K562 (cell line): Measurements from ENCODE around the gene TUBB2A. TPM values are rescaled to one million over a fixed set of nuclear protein-coding genes. Genes with fewer than 3 reads are reported as not detected.

Experiments used
- polyA plus RNA-seq, 8 experiments: library from polyadenylated mRNA; depleted of rRNA in 4 of 8; stranded (reverse) in 5 of 8; unstranded in 3 of 8; fragments of >200 nt; fragmentation: Nextera tagmentation in 2 of 8; fragmentation: Illumina TruSeq in 1 of 8; extraction: Ambion mirVana in 2 of 8; extraction: Trizol in 1 of 8; gene quantifications; 2 replicates each; pipeline versions ENCODE4 v1.2.1 to v1.2.3, GENCODE V29; 2011 to 2014; ENCODE audit warnings: inconsistent platforms in 1 of 8, missing spikeins in 1 of 8
- total RNA-seq, 7 experiments: library from RNA; depleted of rRNA in 6 of 7; stranded (reverse); fragments of >200 nt in 6 of 7; fragmentation: Illumina TruSeq in 2 of 7; extraction: Trizol in 2 of 7; gene quantifications; 2 replicates each; pipeline versions ENCODE4 v1.2.1 to v1.2.3, GENCODE V29; 2011 to 2021; ENCODE audit warnings: low replicate concordance in 1 of 7

TUBB2A gene
- total and polyA plus RNA-seq, 9 of the 15 experiments (the other 6 are each of a cell fraction or from before 2014, with no cell fraction given): 3.6 to 92.1 (median 45.6) TPM

Other genes with a start within 250 kb of the TUBB2A start
- 86.6 and 92.4 TPM in 2 replicates for gene SERPINB6, start 186.0 kb downstream of the TUBB2A start, total RNA-seq (2014; rRNA removed)
- 111 and 114 TPM in 2 replicates for gene SERPINB6, start 186.0 kb downstream of the TUBB2A start, total RNA-seq (2014; rRNA removed; fragmentation: Illumina TruSeq; extraction: Trizol)
- 100 and 113 TPM in 2 replicates for gene SERPINB6, start 186.0 kb downstream of the TUBB2A start, total RNA-seq (2015; rRNA removed; fragmentation: Illumina TruSeq; extraction: Trizol)
- 124 and 126 TPM in 2 replicates for gene SERPINB6, start 186.0 kb downstream of the TUBB2A start, total RNA-seq (2021)
- gene SERPINB6, start 186.0 kb downstream of the TUBB2A start, polyA plus RNA-seq (2011; rRNA removed): 151 and 210 TPM in 2 replicates
- 162 and 176 TPM in 2 replicates for gene SERPINB6, start 186.0 kb downstream of the TUBB2A start, polyA plus RNA-seq (2014; fragmentation: Illumina TruSeq; extraction: Trizol)
- 100 to 1,000 TPM; 143 to 211 TPM for gene SERPINB6, start 186.0 kb downstream of the TUBB2A start, polyA plus RNA-seq (2014; fragmentation: Nextera tagmentation; extraction: Ambion mirVana)
- 145 and 159 TPM in 2 replicates for gene SERPINB6, start 186.0 kb downstream of the TUBB2A start, polyA plus RNA-seq (2014; rRNA removed)
- gene NQO2, start 157.7 kb downstream of the TUBB2A start, total RNA-seq (2014; rRNA removed): 101 and 110 TPM in 2 replicates
- gene NQO2, start 157.7 kb downstream of the TUBB2A start, total RNA-seq (2014; rRNA removed; fragmentation: Illumina TruSeq; extraction: Trizol): 106 and 108 TPM in 2 replicates
- gene NQO2, start 157.7 kb downstream of the TUBB2A start, total RNA-seq (2015; rRNA removed; fragmentation: Illumina TruSeq; extraction: Trizol): 116 TPM in 2 replicates
- 136 and 139 TPM in 2 replicates for gene NQO2, start 157.7 kb downstream of the TUBB2A start, total RNA-seq (2021)
- 187 and 214 TPM in 2 replicates for gene NQO2, start 157.7 kb downstream of the TUBB2A start, polyA plus RNA-seq (2011; rRNA removed)
- gene NQO2, start 157.7 kb downstream of the TUBB2A start, polyA plus RNA-seq (2014; fragmentation: Illumina TruSeq; extraction: Trizol): 113 and 118 TPM in 2 replicates
- 10 to 100 TPM; 54.6 to 70.1 TPM for gene NQO2, start 157.7 kb downstream of the TUBB2A start, polyA plus RNA-seq (2014; fragmentation: Nextera tagmentation; extraction: Ambion mirVana)
- 145 and 149 TPM in 2 replicates for gene NQO2, start 157.7 kb downstream of the TUBB2A start, polyA plus RNA-seq (2014; rRNA removed)
- gene RIPK1, start 89.0 kb downstream of the TUBB2A start, total RNA-seq (2014; rRNA removed): 14.4 and 15.8 TPM in 2 replicates
- gene RIPK1, start 89.0 kb downstream of the TUBB2A start, total RNA-seq (2014; rRNA removed; fragmentation: Illumina TruSeq; extraction: Trizol): 17.7 and 19.6 TPM in 2 replicates
- gene RIPK1, start 89.0 kb downstream of the TUBB2A start, total RNA-seq (2015; rRNA removed; fragmentation: Illumina TruSeq; extraction: Trizol): 20.9 and 23.2 TPM in 2 replicates
- gene RIPK1, start 89.0 kb downstream of the TUBB2A start, total RNA-seq (2021): 17.2 and 19.4 TPM in 2 replicates
- 15.9 and 23.2 TPM in 2 replicates for gene RIPK1, start 89.0 kb downstream of the TUBB2A start, polyA plus RNA-seq (2011; rRNA removed)
- 21.7 and 24.9 TPM in 2 replicates for gene RIPK1, start 89.0 kb downstream of the TUBB2A start, polyA plus RNA-seq (2014; fragmentation: Illumina TruSeq; extraction: Trizol)
- gene RIPK1, start 89.0 kb downstream of the TUBB2A start, polyA plus RNA-seq (2014; fragmentation: Nextera tagmentation; extraction: Ambion mirVana): 1 to 10 TPM; 3.8 to 4.5 TPM
- 14.5 and 16.9 TPM in 2 replicates for gene RIPK1, start 89.0 kb downstream of the TUBB2A start, polyA plus RNA-seq (2014; rRNA removed)
- 4.1 and 6.3 TPM in 2 replicates for gene BPHL, start 38.8 kb downstream of the TUBB2A start, total RNA-seq (2014; rRNA removed)
- 8.5 and 9.8 TPM in 2 replicates for gene BPHL, start 38.8 kb downstream of the TUBB2A start, total RNA-seq (2014; rRNA removed; fragmentation: Illumina TruSeq; extraction: Trizol)
- gene BPHL, start 38.8 kb downstream of the TUBB2A start, total RNA-seq (2015; rRNA removed; fragmentation: Illumina TruSeq; extraction: Trizol): 7.1 and 8.2 TPM in 2 replicates
- gene BPHL, start 38.8 kb downstream of the TUBB2A start, total RNA-seq (2021): 10.3 and 10.4 TPM in 2 replicates
- gene BPHL, start 38.8 kb downstream of the TUBB2A start, polyA plus RNA-seq (2011; rRNA removed): 14.0 and 17.4 TPM in 2 replicates
- gene BPHL, start 38.8 kb downstream of the TUBB2A start, polyA plus RNA-seq (2014; fragmentation: Illumina TruSeq; extraction: Trizol): 6.6 and 8.2 TPM in 2 replicates
- gene BPHL, start 38.8 kb downstream of the TUBB2A start, polyA plus RNA-seq (2014; fragmentation: Nextera tagmentation; extraction: Ambion mirVana): 1 to 10 TPM; 3.5 to 9.3 TPM
- 6.3 and 8.1 TPM in 2 replicates for gene BPHL, start 38.8 kb downstream of the TUBB2A start, polyA plus RNA-seq (2014; rRNA removed)
- 6.4 and 7.3 TPM in 2 replicates for gene TUBB2B, start 70.1 kb upstream of the TUBB2A start, total RNA-seq (2014; rRNA removed)
- 1.6 and 2.3 TPM in 2 replicates for gene TUBB2B, start 70.1 kb upstream of the TUBB2A start, total RNA-seq (2014; rRNA removed; fragmentation: Illumina TruSeq; extraction: Trizol)
- 3.3 and 3.8 TPM in 2 replicates for gene TUBB2B, start 70.1 kb upstream of the TUBB2A start, total RNA-seq (2015; rRNA removed; fragmentation: Illumina TruSeq; extraction: Trizol)
- 5.1 and 5.8 TPM in 2 replicates for gene TUBB2B, start 70.1 kb upstream of the TUBB2A start, total RNA-seq (2021)
- gene TUBB2B, start 70.1 kb upstream of the TUBB2A start, polyA plus RNA-seq (2011; rRNA removed): 9.7 and 14.5 TPM in 2 replicates
- gene TUBB2B, start 70.1 kb upstream of the TUBB2A start, polyA plus RNA-seq (2014; fragmentation: Illumina TruSeq; extraction: Trizol): 4.6 and 9.1 TPM in 2 replicates
- gene TUBB2B, start 70.1 kb upstream of the TUBB2A start, polyA plus RNA-seq (2014; fragmentation: Nextera tagmentation; extraction: Ambion mirVana): under 1 TPM; 0.11 to 0.18 TPM
- gene TUBB2B, start 70.1 kb upstream of the TUBB2A start, polyA plus RNA-seq (2014; rRNA removed): 6.1 and 7.0 TPM in 2 replicates
- 123 and 126 TPM in 2 replicates for gene PSMG4, start 101.4 kb upstream of the TUBB2A start, total RNA-seq (2014; rRNA removed)
- 41.4 and 42.7 TPM in 2 replicates for gene PSMG4, start 101.4 kb upstream of the TUBB2A start, total RNA-seq (2014; rRNA removed; fragmentation: Illumina TruSeq; extraction: Trizol)
- 52.0 and 56.4 TPM in 2 replicates for gene PSMG4, start 101.4 kb upstream of the TUBB2A start, total RNA-seq (2015; rRNA removed; fragmentation: Illumina TruSeq; extraction: Trizol)
- gene PSMG4, start 101.4 kb upstream of the TUBB2A start, total RNA-seq (2021): 74.4 and 81.6 TPM in 2 replicates
- gene PSMG4, start 101.4 kb upstream of the TUBB2A start, polyA plus RNA-seq (2011; rRNA removed): 62.2 and 64.5 TPM in 2 replicates
- 29.0 and 49.1 TPM in 2 replicates for gene PSMG4, start 101.4 kb upstream of the TUBB2A start, polyA plus RNA-seq (2014; fragmentation: Illumina TruSeq; extraction: Trizol)
- 10 to 100 TPM; 12.9 to 19.4 TPM for gene PSMG4, start 101.4 kb upstream of the TUBB2A start, polyA plus RNA-seq (2014; fragmentation: Nextera tagmentation; extraction: Ambion mirVana)
- gene PSMG4, start 101.4 kb upstream of the TUBB2A start, polyA plus RNA-seq (2014; rRNA removed): 165 and 185 TPM in 2 replicates